ENCODE results near the gene TMEM100. TPM values are rescaled to one million over a fixed set of nuclear protein-coding genes. Genes with fewer than 3 reads are reported as not detected.

TMEM100 gene
- total and polyA plus RNA-seq, 8 donors, result 0.39 to 4.1 (median 1.9) TPM

DNA sequence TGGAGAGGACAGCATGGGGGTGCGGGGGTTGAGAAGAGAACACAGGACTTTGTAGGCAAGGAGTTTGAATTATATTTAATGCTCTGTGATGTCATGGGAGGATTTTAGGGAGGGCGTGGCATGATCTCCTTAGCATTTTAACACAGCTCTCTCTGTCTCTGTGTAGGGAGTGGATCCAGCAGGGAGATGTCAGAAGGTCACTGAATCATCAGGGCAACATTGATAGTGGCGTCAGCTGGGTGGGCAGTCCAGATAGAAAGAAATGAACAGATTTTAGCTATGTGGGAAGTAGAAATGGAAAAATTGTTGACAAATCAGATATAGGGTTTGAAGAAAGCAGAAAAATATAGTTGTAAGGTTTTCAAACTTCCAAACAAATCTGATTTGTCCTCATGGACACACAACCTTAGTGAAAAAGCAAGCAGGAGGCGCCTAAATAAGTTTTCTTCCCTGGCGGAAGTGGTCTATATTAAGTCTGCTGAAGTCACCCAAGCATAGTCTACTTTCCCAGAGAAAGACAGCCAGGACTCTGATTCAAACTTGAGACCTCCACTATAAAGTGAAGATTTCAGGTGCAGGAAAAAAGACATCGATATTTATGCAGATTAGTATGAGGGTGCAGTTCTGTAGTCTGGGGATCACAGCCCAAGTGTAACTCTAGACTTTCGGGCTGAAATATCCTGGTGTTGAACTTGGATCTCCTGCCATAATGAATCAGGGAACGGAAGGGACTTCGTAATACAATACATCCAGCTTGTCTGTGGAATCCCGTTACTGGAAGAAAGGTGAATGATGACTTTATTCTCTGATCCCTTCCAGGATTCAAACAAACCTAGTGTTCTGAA, 18.1 kb upstream of the TMEM100 start:
- no peaks in the 10 kb centered on the region for H3K36me3 ChIP-seq
- peaks cover 0 to 3% (median 0%) of the 10 kb centered on the region in 4 donors for H3K27me3 ChIP-seq
- DNase-seq (no peak), FAIRE-seq (no peak), ATAC-seq (no peak)
- intact Hi-C loops (cut with DNase I), result no loop called here
- no peaks in the 10 kb centered on the region for H3K9me3 ChIP-seq
- TF ChIP-seq, protein P1, sequence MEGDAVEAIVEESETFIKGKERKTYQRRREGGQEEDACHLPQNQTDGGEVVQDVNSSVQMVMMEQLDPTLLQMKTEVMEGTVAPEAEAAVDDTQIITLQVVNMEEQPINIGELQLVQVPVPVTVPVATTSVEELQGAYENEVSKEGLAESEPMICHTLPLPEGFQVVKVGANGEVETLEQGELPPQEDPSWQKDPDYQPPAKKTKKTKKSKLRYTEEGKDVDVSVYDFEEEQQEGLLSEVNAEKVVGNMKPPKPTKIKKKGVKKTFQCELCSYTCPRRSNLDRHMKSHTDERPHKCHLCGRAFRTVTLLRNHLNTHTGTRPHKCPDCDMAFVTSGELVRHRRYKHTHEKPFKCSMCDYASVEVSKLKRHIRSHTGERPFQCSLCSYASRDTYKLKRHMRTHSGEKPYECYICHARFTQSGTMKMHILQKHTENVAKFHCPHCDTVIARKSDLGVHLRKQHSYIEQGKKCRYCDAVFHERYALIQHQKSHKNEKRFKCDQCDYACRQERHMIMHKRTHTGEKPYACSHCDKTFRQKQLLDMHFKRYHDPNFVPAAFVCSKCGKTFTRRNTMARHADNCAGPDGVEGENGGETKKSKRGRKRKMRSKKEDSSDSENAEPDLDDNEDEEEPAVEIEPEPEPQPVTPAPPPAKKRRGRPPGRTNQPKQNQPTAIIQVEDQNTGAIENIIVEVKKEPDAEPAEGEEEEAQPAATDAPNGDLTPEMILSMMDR (IDR thresholded peaks at IDR 0.05), result no peak
- 71 to 73% methylated on average over 10 of the region's 10 CpGs for WGBS, 2 donors
- no peak overlapping the region for H3K4me3 ChIP-seq
- no peak overlapping the region for H3K27ac ChIP-seq
- no peaks in the 10 kb centered on the region for H3K4me1 ChIP-seq

- TF ChIP-seq, protein P1 (IDR thresholded peaks at IDR 0.05), result no peak
- no peaks in the 10 kb centered on the region for H3K4me1 ChIP-seq
- no peaks in the 10 kb centered on the region for H3K27me3 ChIP-seq
- no peak for ATAC-seq
- no peak for FAIRE-seq
- intact Hi-C loops (cut with DNase I), result no loop called here
- no peak overlapping the region for H3K27ac ChIP-seq
- no peak overlapping the region for H3K4me3 ChIP-seq
- no peaks in the 10 kb centered on the region for H3K9me3 ChIP-seq
- WGBS, 2 donors, result 57 to 73% methylated on average over 4 of the region's 4 CpGs
- no peak for DNase-seq
- H3K36me3 ChIP-seq, result no peaks in the 10 kb centered on the region
Observed at GRCh38 chr17:55737976-55738501, 15.4 kb upstream of the TMEM100 start.

DNA sequence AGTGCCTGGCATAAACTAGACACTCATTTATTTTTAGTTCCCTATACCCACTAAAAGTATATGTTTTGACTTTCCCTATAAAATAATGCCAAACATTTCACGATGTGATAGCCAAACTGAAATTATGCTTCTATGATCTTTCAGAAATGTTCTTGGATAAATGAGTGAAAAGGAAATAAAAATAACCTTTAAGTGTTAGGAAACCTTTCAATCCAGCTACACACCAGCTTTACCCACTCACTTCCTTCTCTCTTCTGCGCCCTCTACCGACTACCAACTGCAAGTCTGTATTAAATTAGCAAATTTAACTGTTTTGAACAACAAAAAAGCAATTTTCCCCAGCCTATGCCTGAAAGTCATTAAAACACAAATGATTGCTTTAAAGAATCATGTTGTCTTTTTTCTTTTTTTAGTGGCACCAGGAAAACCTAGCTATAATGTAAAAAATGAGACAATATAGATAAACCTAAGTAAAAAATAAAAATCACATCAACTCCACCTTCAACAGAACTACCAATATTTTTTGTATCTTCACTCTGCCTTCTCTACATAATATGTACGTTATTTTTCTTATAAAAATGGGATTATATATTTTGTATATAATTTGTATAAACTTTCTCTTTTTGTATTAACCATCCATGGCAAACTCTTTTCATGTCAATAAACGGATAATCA, 13.2 kb upstream of the TMEM100 start:
- H3K4me1 ChIP-seq, result no peaks in the 10 kb centered on the region
- FAIRE-seq (peak; percentile 86), DNase-seq (no peak), ATAC-seq (peak in 3 of 4 donors; percentile 44 to 57 (median 55))
- TF ChIP-seq, protein P1 (IDR thresholded peaks at IDR 0.05), result peak in 3 of 4 donors; percentile 18 to 44 (median 25)
- H3K9me3 ChIP-seq, result no peaks in the 10 kb centered on the region
- H3K4me3 ChIP-seq, result no peak overlapping the region
- no peaks in the 10 kb centered on the region for H3K36me3 ChIP-seq
- 24 to 30% methylated on average over 5 of the region's 5 CpGs for WGBS, 2 donors
- no peak overlapping the region for H3K27ac ChIP-seq
- intact Hi-C loops (cut with DNase I), result no loop called here
- no peaks in the 10 kb centered on the region for H3K27me3 ChIP-seq

DNA sequence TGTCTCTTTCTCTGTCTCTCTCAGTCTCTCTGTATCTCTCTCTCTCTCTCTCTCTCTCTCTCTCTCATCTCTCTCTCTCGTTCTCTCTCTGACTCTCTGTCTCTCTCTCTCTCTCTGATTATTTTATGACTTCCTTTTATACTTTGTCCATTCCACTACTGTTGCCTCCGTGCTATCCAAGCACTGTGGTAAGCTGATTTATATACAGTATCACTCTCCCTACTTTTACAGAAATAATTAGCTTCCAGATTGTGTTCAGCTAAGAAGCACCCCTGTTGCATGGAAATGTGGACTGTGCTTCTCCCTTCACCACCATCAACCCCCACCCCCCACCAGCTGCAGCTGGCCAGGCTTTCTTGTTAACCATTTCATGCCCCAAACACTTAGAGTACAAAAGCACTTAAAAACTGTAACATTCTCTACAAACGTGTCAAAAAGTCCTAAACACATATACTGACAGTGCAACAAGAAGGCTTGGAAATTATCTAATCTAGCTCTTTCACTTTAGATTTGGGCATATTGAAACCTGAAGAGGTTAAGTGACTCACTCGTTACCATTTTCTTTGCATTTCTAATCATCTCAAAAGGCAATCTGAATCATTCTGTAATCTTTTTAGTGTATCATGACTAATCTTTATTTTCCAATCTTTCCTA, 11.6 kb upstream of the TMEM100 start:
- ATAC-seq (no peak), DNase-seq (no peak), FAIRE-seq (no peak)
- H3K9me3 ChIP-seq, result no peaks in the 10 kb centered on the region
- no peaks in the 10 kb centered on the region for H3K36me3 ChIP-seq
- intact Hi-C loops (cut with DNase I), result no loop called here
- H3K4me3 ChIP-seq, result no peak overlapping the region
- WGBS, 2 donors, result 39 to 40% methylated on average over 4 of the region's 4 CpGs
- TF ChIP-seq, protein P1 (IDR thresholded peaks at IDR 0.05), result no peak
- no peaks in the 10 kb centered on the region for H3K27me3 ChIP-seq
- no peaks in the 10 kb centered on the region for H3K4me1 ChIP-seq
- no peak overlapping the region for H3K27ac ChIP-seq

Data from pancreas (tissue), 10 donors.